KOPT-K1 (cell line): Measurements from ENCODE around the gene ARHGEF26.
"Not testable (repeated sequence)": the region's sequence is repeated elsewhere in the genome, so short reads cannot be mapped to it uniquely, and the experiment has no call there.

Experiments
- H3K27ac ChIP-seq: fragments of 200-600 bp; sonication (generic); 2 replicates; pipeline ENCODE4 v1.5.1; 2016; ENCODE audit warnings: antibody characterized with exemption, mild to moderate bottlenecking, low read depth, low read length; ENCODE audit not compliant: poor library complexity, severe bottlenecking
- H3K36me3 ChIP-seq: fragments of 200-600 bp; sonication (generic); 2 replicates; pipeline ENCODE4 v1.5.1; 2017; ENCODE audit warnings: antibody characterized with exemption, mild to moderate bottlenecking, low read length, moderate library complexity; ENCODE audit not compliant: insufficient read depth
- H3K9me3 ChIP-seq: fragments of 200-600 bp; sonication (generic); 2 replicates; pipeline ENCODE4 v1.5.1; 2017; ENCODE audit warnings: antibody characterized with exemption, low read length, mild to moderate bottlenecking; ENCODE audit not compliant: insufficient read depth, poor library complexity, severe bottlenecking

Gene ARHGEF26

GRCh38 chr3:154120961-154121700 lies at the start of gene ARHGEF26:
Gene ARHGEF26, plus strand, starts transcription at chr3:154121390. Its CDS starts 603 bp downstream, at chr3:154121993.
- Histone ChIP-seq H3K9me3 (no peaks in the 10 kb centered on the region), H3K36me3 (no peaks in the 10 kb centered on the region), H3K27ac (no peak within 1 kb of the TSS)

DNA sequence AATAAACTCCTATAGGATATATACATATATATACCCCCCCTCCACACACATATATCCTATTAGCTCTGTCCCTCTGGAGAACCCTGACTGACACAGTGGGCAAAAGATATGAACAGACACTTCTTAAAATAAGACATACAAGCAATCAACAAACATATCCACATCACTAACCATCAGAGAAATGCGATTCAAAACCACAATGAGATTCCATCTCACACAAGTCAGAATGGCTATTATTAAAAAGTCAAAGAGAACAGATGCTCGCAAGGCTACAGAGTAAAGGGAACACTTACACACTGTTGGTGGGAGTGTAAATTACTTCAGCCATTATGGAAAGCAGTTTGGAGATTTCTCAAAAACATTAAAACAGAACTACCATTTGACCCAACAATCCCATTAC lies 46.2 kb upstream of the ARHGEF26 start:
- Histone ChIP-seq H3K9me3 (no peaks in the 10 kb centered on the region), H3K27ac (no peak overlapping the region), H3K36me3 (no peaks in the 10 kb centered on the region)

DNA sequence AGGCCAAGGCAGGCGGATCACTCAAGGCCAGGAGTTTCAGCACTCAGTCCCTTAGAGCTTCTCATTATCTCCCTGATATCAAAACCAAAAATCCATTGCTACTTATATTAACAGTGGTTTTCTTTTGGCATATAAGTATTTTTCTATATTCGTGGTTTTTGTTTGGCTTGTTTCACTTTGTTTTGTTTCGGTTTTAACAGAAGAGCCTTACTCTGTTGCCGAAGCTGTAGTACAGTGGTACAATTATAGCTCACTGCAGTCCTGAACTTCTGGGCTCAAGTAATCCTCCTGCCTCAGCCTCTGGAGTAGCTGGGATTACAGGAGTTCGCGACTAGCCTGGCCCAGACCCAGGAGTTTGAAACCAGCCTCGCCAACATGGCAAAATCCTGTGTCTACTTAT lies 42.5 kb upstream of the ARHGEF26 start:
- Histone ChIP-seq H3K27ac (no peak overlapping the region), H3K36me3 (no peaks in the 10 kb centered on the region), H3K9me3 (peaks cover 5% of the 10 kb centered on the region)

- Histone ChIP-seq H3K36me3 (no peaks in the 10 kb centered on the region), H3K9me3 (peaks cover 5% of the 10 kb centered on the region), H3K27ac (no peak overlapping the region)
Measured at GRCh38 chr3:154081305-154081704, 39.9 kb upstream of the ARHGEF26 start.

- Histone ChIP-seq H3K9me3 (peaks cover 5% of the 10 kb centered on the region), H3K36me3 (no peaks in the 10 kb centered on the region), H3K27ac (no peak overlapping the region)
Measured at GRCh38 chr3:154085071-154085470, 36.1 kb upstream of the ARHGEF26 start.

DNA sequence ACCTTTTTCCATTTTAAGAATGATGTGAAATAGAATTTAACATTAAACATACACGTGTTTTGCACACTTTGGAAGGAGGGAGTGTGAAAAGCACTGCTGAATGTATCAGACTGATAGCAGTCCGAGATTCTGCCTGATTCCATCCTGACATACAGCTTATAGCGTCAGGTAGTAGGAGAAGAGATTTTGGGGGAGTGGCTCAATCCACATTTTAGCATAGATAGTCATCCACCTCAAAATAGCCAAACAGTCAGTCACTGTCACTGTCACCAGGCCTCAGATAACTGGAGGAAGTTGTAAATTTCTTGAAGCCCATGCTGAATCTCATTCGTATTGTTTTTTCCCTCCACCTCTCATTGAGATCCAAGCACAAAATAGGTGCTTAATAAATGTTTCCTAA lies 35.4 kb upstream of the ARHGEF26 start:
- Histone ChIP-seq H3K27ac (no peak overlapping the region), H3K36me3 (no peaks in the 10 kb centered on the region), H3K9me3 (peaks cover 5% of the 10 kb centered on the region)

- H3K36me3 ChIP-seq, result no peaks in the 10 kb centered on the region
- no peak overlapping the region for H3K27ac ChIP-seq
- peaks cover 5% of the 10 kb centered on the region for H3K9me3 ChIP-seq
Measured at GRCh38 chr3:154086286-154086685, 34.9 kb upstream of the ARHGEF26 start.

GRCh38 chr3:154087756-154088480 lies 33.3 kb upstream of the ARHGEF26 start:
- not testable (repeated sequence) for H3K36me3 ChIP-seq, H3K9me3 ChIP-seq, H3K27ac ChIP-seq

- Histone ChIP-seq H3K9me3 (no peaks in the 10 kb centered on the region), H3K27ac (no peak overlapping the region), H3K36me3 (no peaks in the 10 kb centered on the region)
Measured at GRCh38 chr3:154089421-154090420, 31.5 kb upstream of the ARHGEF26 start.

DNA sequence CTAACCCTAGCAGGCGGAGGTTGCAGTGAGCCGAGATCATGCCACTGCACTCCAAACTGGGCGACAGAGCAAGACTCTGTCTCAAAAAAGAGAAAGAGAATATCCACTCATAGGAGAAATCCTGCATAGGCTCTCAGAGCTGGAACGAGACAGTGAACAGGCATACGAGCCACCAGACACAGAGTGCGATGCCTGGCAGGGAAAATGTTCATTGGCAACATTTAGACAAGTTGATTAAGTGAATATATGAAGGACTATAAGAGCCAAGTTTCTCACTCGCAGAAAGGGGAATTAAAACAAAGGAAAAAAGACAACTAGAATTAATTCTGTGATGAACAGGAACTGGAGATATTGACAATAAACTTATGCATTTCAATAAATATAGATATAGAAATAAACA lies 27.1 kb upstream of the ARHGEF26 start:
- Histone ChIP-seq H3K27ac (no peak overlapping the region), H3K9me3 (no peaks in the 10 kb centered on the region), H3K36me3 (no peaks in the 10 kb centered on the region)

DNA sequence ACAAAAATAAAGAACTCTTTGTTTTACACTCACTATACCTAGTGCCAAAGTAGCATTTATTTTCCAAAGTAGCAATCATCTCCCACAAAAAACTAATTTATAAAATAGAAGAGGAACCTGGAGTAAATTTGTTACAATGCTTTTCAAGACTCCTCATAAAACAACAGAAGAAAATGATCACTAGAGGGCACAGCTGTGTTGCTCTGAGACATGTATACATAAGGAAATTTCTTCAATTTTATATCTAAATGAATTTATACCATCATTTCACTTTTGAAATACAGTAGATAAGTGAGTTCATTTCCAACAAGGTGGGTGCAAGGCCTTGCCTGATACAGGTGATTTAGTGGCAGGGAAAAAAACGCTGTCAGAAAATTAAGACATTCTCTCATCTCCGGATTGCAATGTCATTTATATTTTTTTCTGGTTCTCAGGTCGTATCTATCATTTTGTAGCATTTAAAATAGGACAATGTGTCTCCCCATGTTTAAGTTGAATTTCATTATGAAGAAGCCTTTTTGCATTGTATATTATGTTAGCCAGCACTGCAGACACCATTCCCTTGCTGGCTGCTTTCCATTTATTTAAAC lies 25.3 kb upstream of the ARHGEF26 start:
- Histone ChIP-seq H3K36me3 (no peaks in the 10 kb centered on the region), H3K9me3 (no peaks in the 10 kb centered on the region), H3K27ac (no peak overlapping the region)

DNA sequence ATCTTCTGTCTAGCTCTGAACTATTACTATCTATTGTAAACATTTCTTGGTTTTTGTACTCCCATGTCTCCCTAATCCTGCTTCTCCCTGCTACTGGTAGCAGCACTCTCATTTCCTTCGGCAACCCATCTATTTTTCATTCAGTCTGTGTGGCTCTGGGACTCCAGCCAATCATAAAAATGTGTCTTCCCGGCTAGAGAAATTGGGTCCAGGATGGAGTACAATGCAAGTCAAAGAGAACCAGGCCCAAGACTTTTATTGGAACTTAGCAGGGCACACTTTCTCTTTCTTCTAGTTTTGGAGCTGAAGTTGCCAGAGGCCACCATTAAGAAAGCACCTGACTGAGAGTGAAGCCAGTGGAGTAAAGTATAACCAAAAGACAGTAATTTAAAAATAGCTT lies 22.8 kb upstream of the ARHGEF26 start:
- Histone ChIP-seq H3K9me3 (no peaks in the 10 kb centered on the region), H3K36me3 (no peaks in the 10 kb centered on the region), H3K27ac (no peak overlapping the region)

DNA sequence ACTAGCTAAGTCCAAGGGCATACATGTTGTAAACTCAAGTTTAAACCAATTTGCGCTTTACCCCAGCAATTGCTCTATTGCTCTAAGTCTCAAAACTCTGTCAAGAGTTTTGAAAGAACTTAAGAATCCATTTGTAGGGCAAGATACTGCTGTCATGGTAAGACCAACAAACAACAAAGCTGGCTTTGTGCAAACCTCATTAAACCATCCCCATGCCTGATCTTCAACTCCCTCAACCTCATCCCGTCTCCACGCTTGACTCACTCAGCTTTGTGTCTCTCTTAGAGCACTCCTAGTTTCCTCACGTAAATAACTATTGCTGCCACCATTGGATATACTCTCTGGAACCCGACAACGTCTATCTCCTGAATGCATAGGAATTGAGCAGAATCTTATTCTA lies 20.6 kb upstream of the ARHGEF26 start:
- H3K27ac ChIP-seq, result no peak overlapping the region
- H3K9me3 ChIP-seq, result no peaks in the 10 kb centered on the region
- no peaks in the 10 kb centered on the region for H3K36me3 ChIP-seq

GRCh38 chr3:154101250-154101649 lies 19.9 kb upstream of the ARHGEF26 start:
- H3K27ac ChIP-seq, result no peak overlapping the region
- H3K36me3 ChIP-seq, result no peaks in the 10 kb centered on the region
- no peaks in the 10 kb centered on the region for H3K9me3 ChIP-seq

DNA sequence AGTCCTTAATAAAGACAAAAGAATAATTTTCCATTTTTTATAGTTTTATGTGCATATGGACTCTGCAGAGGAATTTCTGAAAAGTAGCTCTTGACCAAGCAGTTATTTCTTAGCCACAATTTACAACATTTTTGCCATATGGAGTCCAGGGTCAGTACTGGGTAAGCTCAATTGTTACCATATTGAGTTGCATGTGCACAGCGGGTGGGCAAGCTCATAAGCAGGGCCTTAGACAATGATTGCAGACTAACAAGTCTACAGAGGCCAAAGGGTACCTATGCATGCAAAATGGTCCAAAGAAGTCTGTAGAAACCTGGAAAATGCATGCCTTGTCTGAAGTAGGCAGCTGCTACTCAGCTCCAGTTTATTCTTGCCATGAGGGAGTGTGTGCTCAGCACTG lies 19.0 kb upstream of the ARHGEF26 start:
- no peaks in the 10 kb centered on the region for H3K9me3 ChIP-seq
- H3K27ac ChIP-seq, result no peak overlapping the region
- no peaks in the 10 kb centered on the region for H3K36me3 ChIP-seq
